ENCODE results near the gene LZTS3. TPM values are rescaled to one million over a fixed set of nuclear protein-coding genes. Genes with fewer than 3 reads are reported as not detected.

The LZTS3 gene
- total and polyA plus RNA-seq, 2 experiments from 2014 or later = 35.3 to 36.4 TPM

DNA sequence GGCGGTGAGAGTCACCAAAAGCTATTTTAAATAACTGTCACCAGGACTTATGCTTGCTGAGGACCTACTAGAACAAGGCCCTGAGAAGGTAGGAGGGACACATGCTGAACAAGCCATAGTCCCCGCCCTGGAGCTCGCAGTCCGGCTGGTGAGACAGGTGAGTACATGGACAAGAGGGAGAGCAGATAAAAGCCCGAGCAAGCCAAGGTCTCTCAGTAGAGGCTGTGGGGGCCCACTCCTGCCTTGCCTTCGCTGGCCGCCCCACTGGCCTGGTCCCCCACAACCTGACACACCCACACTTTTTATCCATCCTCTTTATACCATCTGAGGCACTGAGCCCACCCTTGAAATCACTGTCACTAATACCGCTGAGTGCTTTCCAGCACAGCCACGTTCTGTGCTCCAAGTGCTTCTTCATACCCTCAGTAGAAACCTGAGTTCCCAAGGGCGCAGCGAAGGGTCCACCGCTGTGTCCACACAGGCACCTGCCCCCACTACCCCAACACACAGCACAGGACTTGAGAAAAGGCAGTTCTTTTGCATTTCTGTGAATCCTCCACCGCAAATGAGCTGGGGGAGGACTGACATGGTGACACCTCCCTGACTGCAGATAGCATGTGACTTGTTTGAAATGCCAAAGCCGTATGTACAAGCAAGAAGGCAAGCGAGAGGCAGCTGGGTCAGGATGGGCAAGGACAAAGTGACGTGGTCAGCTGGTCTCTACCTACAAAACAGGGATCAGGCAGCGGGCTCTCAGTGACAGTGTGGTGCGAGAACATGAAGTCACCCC lies 19.1 kb upstream of the LZTS3 start:
- Histone ChIP-seq H3K27me3 (no peaks in the 10 kb centered on the region), H3K4me1 (ENCODE audit: insufficient read depth) (no peaks in the 10 kb centered on the region), H3K27ac (no peak overlapping the region), H3K4me2 (no peak overlapping the region), H2AFZ (no peak overlapping the region), H3K9me3 (ENCODE audit: low read depth) (no peaks in the 10 kb centered on the region), H4K20me1 (ENCODE audit: insufficient read depth, poor library complexity, severe bottlenecking) (no peaks in the 10 kb centered on the region), H3K9me2 (replicated peaks; ENCODE audit: insufficient read depth) (no peaks in the 10 kb centered on the region), H3K79me2 (no peaks in the 10 kb centered on the region), H3K36me3 (replicated peaks; ENCODE audit: insufficient read depth, low read depth) (no peaks in the 10 kb centered on the region), H3K4me3 (no peak overlapping the region)
- TF ChIP-seq CTCF (IDR thresholded peaks at IDR 0.05; ENCODE audit: poor library complexity) (no peak), EZH2phosphoT487 (IDR thresholded peaks at IDR 0.05; ENCODE audit: low read depth, severe bottlenecking, unreplicated experiment) (no peak), EZH2 (IDR thresholded peaks at IDR 0.05; ENCODE audit: borderline replicate concordance) (no peak)
- DNase-seq (ENCODE audit: low spot score) = no peak
- 97% methylated on average over 18 of the region's 18 CpGs for WGBS (ENCODE audit: low lambda C conversion rate, missing lambda C conversion rate)

- no peak for TF ChIP-seq EZH2 (IDR thresholded peaks at IDR 0.05; ENCODE audit: borderline replicate concordance)
- TF ChIP-seq CTCF (IDR thresholded peaks at IDR 0.05; ENCODE audit: poor library complexity) = no peak
- TF ChIP-seq EZH2phosphoT487 (IDR thresholded peaks at IDR 0.05; ENCODE audit: low read depth, severe bottlenecking, unreplicated experiment) = no peak
- 94% methylated on average over 14 of the region's 14 CpGs for WGBS (ENCODE audit: low lambda C conversion rate, missing lambda C conversion rate)
- no peaks in the 10 kb centered on the region for H3K9me3 ChIP-seq (ENCODE audit: low read depth)
- H4K20me1 ChIP-seq (ENCODE audit: insufficient read depth, poor library complexity, severe bottlenecking) = no peaks in the 10 kb centered on the region
- no peaks in the 10 kb centered on the region for H3K36me3 ChIP-seq (replicated peaks; ENCODE audit: insufficient read depth, low read depth)
- no peaks in the 10 kb centered on the region for H3K9me2 ChIP-seq (replicated peaks; ENCODE audit: insufficient read depth)
- H3K4me2 ChIP-seq = no peak overlapping the region
- no peak overlapping the region for H3K27ac ChIP-seq
- H3K27me3 ChIP-seq = no peaks in the 10 kb centered on the region
- no peaks in the 10 kb centered on the region for H3K79me2 ChIP-seq
- H3K4me3 ChIP-seq = no peak overlapping the region
- H3K4me1 ChIP-seq (ENCODE audit: insufficient read depth) = no peaks in the 10 kb centered on the region
- H2AFZ ChIP-seq = no peak overlapping the region
- no peak for DNase-seq (ENCODE audit: low spot score)
Observed at GRCh38 chr20:3190681-3191111, 17.3 kb upstream of the LZTS3 start.

DNA sequence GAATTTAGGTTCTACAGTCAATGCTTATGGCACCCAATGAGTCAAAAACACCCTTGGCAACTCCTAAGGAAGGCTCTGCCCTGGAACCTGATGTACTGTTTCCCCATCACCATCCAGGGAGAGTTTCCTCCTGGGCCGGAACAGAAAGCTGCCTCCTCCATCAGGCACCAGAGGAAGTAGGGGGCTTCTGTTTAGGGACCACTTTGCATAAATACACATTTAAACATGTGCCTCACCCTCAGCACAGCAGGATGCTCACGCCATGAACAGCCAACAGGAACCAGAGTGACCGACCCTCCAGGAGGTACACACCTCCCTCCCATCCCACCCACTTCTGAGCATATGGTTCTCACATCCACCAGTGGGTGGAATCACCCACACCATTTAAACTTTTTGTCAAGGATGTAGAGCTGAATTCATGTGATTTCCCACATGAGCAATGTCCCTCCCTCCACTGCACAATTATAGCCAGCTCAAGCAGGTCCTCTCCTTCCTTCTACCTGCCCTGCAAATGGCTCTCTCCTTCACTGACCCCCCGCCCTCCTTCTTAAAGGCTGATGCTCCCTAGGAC lies 16.3 kb upstream of the LZTS3 start:
- no peak overlapping the region for H2AFZ ChIP-seq
- H3K9me3 ChIP-seq (ENCODE audit: low read depth) = no peaks in the 10 kb centered on the region
- no peak overlapping the region for H3K4me3 ChIP-seq
- no peak for DNase-seq (ENCODE audit: low spot score)
- WGBS (ENCODE audit: low lambda C conversion rate, missing lambda C conversion rate) = 93% methylated on average over 4 of the region's 4 CpGs
- no peaks in the 10 kb centered on the region for H4K20me1 ChIP-seq (ENCODE audit: insufficient read depth, poor library complexity, severe bottlenecking)
- H3K9me2 ChIP-seq (replicated peaks; ENCODE audit: insufficient read depth) = no peaks in the 10 kb centered on the region
- no peak overlapping the region for H3K27ac ChIP-seq
- no peaks in the 10 kb centered on the region for H3K27me3 ChIP-seq
- no peaks in the 10 kb centered on the region for H3K36me3 ChIP-seq (replicated peaks; ENCODE audit: insufficient read depth, low read depth)
- no peaks in the 10 kb centered on the region for H3K4me1 ChIP-seq (ENCODE audit: insufficient read depth)
- no peak for TF ChIP-seq EZH2phosphoT487 (IDR thresholded peaks at IDR 0.05; ENCODE audit: low read depth, severe bottlenecking, unreplicated experiment)
- TF ChIP-seq EZH2 (IDR thresholded peaks at IDR 0.05; ENCODE audit: borderline replicate concordance) = no peak
- no peak for TF ChIP-seq CTCF (IDR thresholded peaks at IDR 0.05; ENCODE audit: poor library complexity)
- no peak overlapping the region for H3K4me2 ChIP-seq
- no peaks in the 10 kb centered on the region for H3K79me2 ChIP-seq
